ENCODE results near the gene SYNE2. TPM values are rescaled to one million over a fixed set of nuclear protein-coding genes. Genes with fewer than 3 reads are reported as not detected.

The SYNE2 gene
- total RNA-seq, 2 donors from 2014 or later, result 104 to 390 TPM

- DNase-seq (ENCODE audit: low spot score), result no peak
- H3K9me3 ChIP-seq, result no peaks in the 10 kb centered on the region
- H3K36me3 ChIP-seq, result no peaks in the 10 kb centered on the region
- peak overlapping the region; percentile 89 to 90 for H3K27ac ChIP-seq
- intact Hi-C loops (cut with DNase I), result loop anchor here (10.0 kb wide), 1 partner anchor 140 kb away; no protein-coding TSS in a partner anchor
- no peaks in the 10 kb centered on the region for H3K27me3 ChIP-seq (replicated peaks; ENCODE audit: insufficient read depth)
- no peaks in the 10 kb centered on the region for H3K4me1 ChIP-seq (replicated peaks)
- peak overlapping the region; percentile 70 to 71 for H3K4me3 ChIP-seq
- 6% methylated on average over 5 of the region's 5 CpGs for WGBS
- TF ChIP-seq POLR2A (IDR thresholded peaks at IDR 0.05) (no peak), POLR2AphosphoS5 (IDR thresholded peaks at IDR 0.05) (no peak), CTCF (IDR thresholded peaks at IDR 0.05) (no peak)
These were observed 1.5 kb downstream of the SYNE2 start for GRCh38 chr14:63854330-63854729.

GRCh38 chr14:63855281-63855680 lies 2.5 kb downstream of the SYNE2 start:
- WGBS, result 53% methylated on average over 4 of the region's 4 CpGs
- Histone ChIP-seq H3K4me1 (replicated peaks) (no peaks in the 10 kb centered on the region), H3K36me3 (no peaks in the 10 kb centered on the region), H3K27me3 (replicated peaks; ENCODE audit: insufficient read depth) (no peaks in the 10 kb centered on the region), H3K4me3 (no peak overlapping the region), H3K27ac (no peak overlapping the region), H3K9me3 (no peaks in the 10 kb centered on the region)
- intact Hi-C loops (cut with DNase I), result loop anchor here (10.0 kb wide), 1 partner anchor 140 kb away; no protein-coding TSS in a partner anchor
- TF ChIP-seq POLR2AphosphoS5 (IDR thresholded peaks at IDR 0.05), result no peak
- no peak for TF ChIP-seq POLR2A (IDR thresholded peaks at IDR 0.05)
- TF ChIP-seq CTCF (IDR thresholded peaks at IDR 0.05), result no peak
- DNase-seq (ENCODE audit: low spot score), result no peak

GRCh38 chr14:63857466-63858030 lies 4.7 kb downstream of the SYNE2 start:
- intact Hi-C loops (cut with DNase I), result loop anchor here (10.0 kb wide), 1 partner anchor 137 kb away; no protein-coding TSS in a partner anchor

GRCh38 chr14:63860146-63860545 lies 7.3 kb downstream of the SYNE2 start:
- Histone ChIP-seq H3K4me3 (no peak overlapping the region), H3K9me3 (no peaks in the 10 kb centered on the region), H3K4me1 (replicated peaks) (no peaks in the 10 kb centered on the region), H3K27ac (no peak overlapping the region), H3K27me3 (replicated peaks; ENCODE audit: insufficient read depth) (no peaks in the 10 kb centered on the region), H3K36me3 (no peaks in the 10 kb centered on the region)
- no peak for DNase-seq (ENCODE audit: low spot score)
- 10% methylated on average over 1 of the region's 1 CpG for WGBS
- intact Hi-C loops (cut with DNase I), result no loop called here
- TF ChIP-seq POLR2A (IDR thresholded peaks at IDR 0.05) (no peak), POLR2AphosphoS5 (IDR thresholded peaks at IDR 0.05) (no peak)

More at GRCh38 chr14:63857466-63858030, 4.7 kb downstream of the SYNE2 start:
- no peaks in the 10 kb centered on the region for H3K9me3 ChIP-seq
- H3K4me3 ChIP-seq, result no peak overlapping the region
- no peaks in the 10 kb centered on the region for H3K36me3 ChIP-seq
- H3K4me1 ChIP-seq (replicated peaks), result no peaks in the 10 kb centered on the region
- 77% methylated on average over 3 of the region's 3 CpGs for WGBS
- H3K27me3 ChIP-seq (replicated peaks; ENCODE audit: insufficient read depth), result no peaks in the 10 kb centered on the region
- no peak for DNase-seq (ENCODE audit: low spot score)
- TF ChIP-seq POLR2A (IDR thresholded peaks at IDR 0.05), result no peak
- TF ChIP-seq CTCF (IDR thresholded peaks at IDR 0.05), result no peak
- no peak for TF ChIP-seq POLR2AphosphoS5 (IDR thresholded peaks at IDR 0.05)
- H3K27ac ChIP-seq, result no peak overlapping the region

GRCh38 chr14:63862163-63862562 lies 9.4 kb downstream of the SYNE2 start:
- Histone ChIP-seq H3K4me3 (no peak overlapping the region), H3K36me3 (no peaks in the 10 kb centered on the region), H3K9me3 (no peaks in the 10 kb centered on the region), H3K4me1 (replicated peaks) (no peaks in the 10 kb centered on the region), H3K27ac (no peak overlapping the region), H3K27me3 (replicated peaks; ENCODE audit: insufficient read depth) (no peaks in the 10 kb centered on the region)
- intact Hi-C loops (cut with DNase I), result no loop called here
- no peak for TF ChIP-seq POLR2AphosphoS5 (IDR thresholded peaks at IDR 0.05)
- no peak for TF ChIP-seq POLR2A (IDR thresholded peaks at IDR 0.05)
- no peak for TF ChIP-seq CTCF (IDR thresholded peaks at IDR 0.05)
- no peak for DNase-seq (ENCODE audit: low spot score)
- 87% methylated on average over 8 of the region's 8 CpGs for WGBS

All from prostate gland (tissue), 2 donors.